Fibroblast of lung (primary cell): ENCODE data around the gene COMMD3.

Source experiments
- EZH2 ChIP-seq: IDR thresholded peaks from 2 replicates; pipeline ENCODE4 v1.5.1; 2012; ENCODE audit warnings: low read length, control low read depth, mild to moderate bottlenecking; ENCODE audit errors: missing control alignments
- TF ChIP-seq, protein P1 (sequence below), 2 donors: IDR thresholded peaks in 1 of 2; conservative IDR thresholded peaks in 1 of 2; 1 replicate in 1 of 2; 2 replicates in 1 of 2; pipeline ENCODE4 v1.5.1; 2011 to 2012; ENCODE audit warnings: low read length in 2 of 2, control low read depth in 1 of 2, inconsistent platforms in 1 of 2, low read depth in 1 of 2, mild to moderate bottlenecking in 1 of 2

GRCh38 chr10:22319980-22320558 is 3.9 kb downstream of the COMMD3 start:
- TF ChIP-seq, protein P1, sequence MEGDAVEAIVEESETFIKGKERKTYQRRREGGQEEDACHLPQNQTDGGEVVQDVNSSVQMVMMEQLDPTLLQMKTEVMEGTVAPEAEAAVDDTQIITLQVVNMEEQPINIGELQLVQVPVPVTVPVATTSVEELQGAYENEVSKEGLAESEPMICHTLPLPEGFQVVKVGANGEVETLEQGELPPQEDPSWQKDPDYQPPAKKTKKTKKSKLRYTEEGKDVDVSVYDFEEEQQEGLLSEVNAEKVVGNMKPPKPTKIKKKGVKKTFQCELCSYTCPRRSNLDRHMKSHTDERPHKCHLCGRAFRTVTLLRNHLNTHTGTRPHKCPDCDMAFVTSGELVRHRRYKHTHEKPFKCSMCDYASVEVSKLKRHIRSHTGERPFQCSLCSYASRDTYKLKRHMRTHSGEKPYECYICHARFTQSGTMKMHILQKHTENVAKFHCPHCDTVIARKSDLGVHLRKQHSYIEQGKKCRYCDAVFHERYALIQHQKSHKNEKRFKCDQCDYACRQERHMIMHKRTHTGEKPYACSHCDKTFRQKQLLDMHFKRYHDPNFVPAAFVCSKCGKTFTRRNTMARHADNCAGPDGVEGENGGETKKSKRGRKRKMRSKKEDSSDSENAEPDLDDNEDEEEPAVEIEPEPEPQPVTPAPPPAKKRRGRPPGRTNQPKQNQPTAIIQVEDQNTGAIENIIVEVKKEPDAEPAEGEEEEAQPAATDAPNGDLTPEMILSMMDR (conservative IDR thresholded peaks at IDR 0.05 in 1 of 2, IDR thresholded peaks at IDR 0.05 in 1 of 2; ENCODE audit: low read depth in 1 of 2, low read length in 2 of 2): no peak
- no peak for TF ChIP-seq EZH2
